CMK (cell line): ENCODE data around the gene KCNK18.
"Not testable (repeated sequence)": the region's sequence is repeated elsewhere in the genome, so short reads cannot be mapped to it uniquely, and the experiment has no call there.

Experiments used
- DNase-seq: peaks from one replicate; pipeline ENCODE4 v3.0.0-alpha.2; 2010; ENCODE audit warnings: low read depth

Gene KCNK18

DNA sequence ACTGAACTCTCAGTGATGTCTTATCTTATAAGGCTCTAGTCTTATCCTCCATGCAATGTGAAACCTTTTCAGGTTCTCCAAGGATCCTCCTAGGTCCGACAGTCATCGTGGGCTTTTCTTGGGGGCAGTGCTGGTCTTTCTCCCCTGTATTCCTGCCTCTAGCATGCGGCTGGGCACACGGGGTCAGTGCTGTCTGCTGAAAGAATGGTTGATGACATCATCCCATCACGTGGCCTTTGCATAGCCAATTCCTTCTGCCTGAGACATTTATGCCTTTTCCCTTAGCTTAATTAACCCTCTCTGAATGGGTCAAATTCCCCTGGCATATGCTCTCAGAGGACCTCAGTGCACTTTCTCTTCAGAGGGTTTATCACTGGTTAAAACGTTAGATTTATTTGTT is 27.0 kb upstream of the KCNK18 start:
- DNase-seq: no peak

DNA sequence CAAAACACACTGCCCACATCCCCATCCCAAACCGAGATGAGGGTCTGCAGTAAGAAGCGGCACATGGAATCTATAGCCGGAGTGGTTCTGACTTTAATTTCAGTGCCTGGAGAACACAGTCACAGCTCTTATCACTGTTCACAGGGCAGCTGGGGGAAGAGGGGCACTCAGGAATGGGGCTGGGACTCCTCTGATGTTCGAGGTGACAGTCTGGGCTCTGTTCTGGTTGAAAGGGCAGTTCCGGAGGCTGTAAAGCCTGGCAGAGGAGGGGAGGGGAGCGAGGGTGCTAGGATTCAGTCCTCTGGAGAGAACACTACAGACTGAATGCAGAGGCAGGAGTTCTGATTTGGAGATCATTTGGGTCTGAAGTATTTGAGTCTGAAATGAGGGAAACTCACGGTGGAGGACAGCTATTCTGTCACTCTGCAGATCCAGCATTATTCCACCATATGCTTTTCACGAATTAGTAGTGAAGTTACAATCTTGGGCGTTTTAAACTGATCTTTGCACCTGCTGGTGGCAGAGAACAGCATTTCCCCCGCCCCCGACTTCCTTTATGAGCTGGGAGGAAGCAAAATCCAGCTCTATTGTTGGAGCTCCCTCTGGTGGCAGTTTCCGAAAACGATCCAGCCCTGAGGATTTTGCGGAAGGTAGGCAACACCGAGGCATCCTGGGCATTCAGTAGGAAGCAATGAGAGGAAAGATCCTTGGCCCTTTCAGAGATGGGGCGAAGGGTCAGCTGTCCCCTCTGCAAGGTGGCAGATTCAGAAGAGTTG is 22.7 kb upstream of the KCNK18 start:
- DNase-seq: no peak

DNA sequence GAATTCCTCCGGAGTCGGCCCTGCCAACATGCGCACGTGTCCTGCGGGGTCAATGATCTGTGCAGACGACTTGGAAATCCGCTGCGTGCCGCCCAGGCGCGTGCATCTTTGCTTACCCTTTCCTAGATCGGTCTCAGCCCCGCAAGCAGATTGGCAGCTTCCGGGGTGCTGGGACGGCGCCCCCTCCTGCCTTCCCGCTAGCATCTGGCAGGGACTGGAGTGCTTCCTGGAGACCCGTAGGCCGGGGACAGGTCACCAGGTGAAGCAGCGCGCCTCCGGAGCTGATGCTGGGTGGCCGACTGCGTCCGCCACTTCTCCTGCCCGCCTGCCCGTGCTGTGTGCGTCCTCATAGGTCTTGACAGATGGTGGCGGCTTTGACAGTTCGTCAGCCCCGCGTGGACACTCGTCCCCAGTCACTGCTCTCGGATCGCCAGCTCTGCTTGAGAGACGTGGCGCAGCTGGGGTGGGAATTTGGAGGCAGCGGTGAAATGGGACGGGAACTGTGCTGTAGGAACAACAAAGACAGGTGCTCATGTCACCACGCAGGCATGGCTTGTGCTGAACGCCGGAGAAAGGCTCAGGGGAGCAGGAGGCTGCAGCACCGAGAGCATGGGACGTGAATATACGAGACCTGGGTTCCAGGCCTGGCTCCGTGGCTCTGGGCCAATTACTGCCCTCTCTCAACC is 21.9 kb upstream of the KCNK18 start:
- no peak for DNase-seq

DNA sequence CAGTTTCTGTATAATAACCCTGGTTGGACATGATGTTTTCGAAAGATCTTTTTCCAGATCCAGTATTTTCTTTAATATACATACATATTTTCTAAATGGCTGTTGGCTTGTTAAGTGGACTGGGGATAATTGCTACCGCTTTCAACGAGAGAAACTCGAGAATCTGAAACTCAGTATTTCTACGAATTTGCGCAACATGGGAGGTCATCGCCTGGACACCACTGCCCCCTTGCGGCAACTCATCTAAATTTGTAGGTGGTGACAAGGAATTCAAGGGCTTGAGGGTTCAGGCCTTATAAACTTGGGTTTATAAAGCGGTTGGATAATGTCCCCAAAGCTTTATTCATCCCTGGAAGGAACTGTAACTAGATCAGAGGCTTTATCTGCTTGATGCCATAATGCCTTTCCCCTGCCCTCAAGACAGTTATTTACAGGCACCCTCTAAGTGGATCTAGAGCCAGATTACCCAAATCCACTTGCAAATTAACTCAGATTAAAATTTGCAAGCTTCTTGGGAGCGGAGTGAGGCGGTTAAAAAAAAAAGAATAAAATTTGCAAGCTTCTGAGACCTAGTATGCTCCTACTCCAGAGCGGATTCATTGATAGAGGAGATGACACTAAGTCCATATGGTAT is 21.3 kb upstream of the KCNK18 start:
- no peak for DNase-seq

DNA sequence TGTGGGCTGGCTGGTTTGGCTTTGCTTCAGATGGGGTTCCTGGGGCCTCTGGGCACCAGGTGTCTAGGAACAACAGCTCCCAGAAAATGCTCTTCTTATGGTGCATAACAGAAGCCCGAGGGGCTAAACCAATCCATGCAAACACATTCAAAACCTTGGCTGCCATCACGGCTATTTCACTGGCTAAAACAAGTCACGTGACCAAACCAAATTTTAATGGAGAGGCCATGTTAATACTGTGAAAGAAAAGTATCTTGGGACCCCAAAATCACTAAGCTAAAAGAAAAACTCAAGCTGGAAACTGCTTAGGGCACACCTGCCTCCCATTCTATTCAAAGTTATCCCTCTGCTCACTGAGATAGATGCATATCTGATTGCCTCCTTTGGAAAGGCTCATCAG is 19.1 kb upstream of the KCNK18 start:
- DNase-seq: no peak

DNA sequence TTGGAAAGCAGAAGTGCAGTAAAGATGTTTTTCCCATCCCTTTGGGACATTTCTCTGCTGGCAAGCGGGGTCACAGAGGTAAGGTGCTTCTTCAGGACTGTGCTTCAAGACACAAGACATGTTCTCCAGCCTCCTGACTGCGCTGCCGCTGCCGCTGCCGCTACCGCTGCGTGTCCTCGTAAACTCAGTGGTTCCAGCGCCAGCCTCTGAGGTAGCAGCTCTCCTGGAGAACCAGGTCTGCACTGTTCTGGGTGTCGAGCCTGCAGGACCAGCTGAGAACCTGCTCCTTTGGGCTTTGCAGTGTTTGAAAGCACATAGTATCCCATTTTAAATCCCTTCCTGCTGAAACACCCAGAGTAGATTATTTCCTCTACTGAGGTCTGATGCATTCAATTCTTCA is 13.0 kb upstream of the KCNK18 start:
- DNase-seq: no peak

DNA sequence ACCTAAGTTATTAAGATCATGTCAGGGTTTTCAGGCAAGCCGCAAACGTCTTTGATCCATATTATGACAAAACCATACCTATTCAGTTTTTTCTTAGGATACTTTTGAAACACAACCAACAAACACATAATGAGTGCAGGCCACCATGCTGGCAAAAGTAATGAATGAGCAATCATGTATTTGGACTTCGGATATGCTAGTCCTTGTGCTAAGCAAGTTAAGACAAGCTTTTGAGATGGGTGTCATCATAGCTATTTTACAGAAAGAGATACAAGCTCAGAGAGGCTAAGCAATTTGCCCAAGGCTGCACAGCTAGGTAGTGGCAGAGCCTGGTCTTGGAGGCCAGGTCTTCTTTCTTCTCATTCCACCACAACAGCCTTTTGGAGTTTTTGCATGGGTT is 12.5 kb upstream of the KCNK18 start:
- no peak for DNase-seq

DNA sequence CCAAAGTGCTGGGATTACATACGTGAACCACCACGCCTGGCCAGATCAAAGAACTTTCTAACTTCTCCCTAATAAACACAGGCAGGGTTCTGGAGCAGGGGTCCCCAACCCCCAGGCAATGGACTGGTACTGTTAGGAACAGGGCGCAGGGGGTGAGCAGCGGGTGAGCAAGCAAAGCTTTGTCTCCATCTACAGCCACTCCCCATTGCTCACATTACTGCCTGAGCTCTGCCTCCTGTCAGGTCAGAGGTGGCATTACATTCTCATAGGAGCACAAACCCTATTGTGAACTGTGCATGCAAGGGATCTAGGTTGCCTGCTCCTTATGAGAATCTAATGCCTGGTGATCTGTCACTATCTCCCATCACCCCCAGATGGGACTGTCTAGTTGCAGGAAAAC is 11.5 kb upstream of the KCNK18 start:
- DNase-seq: not testable (repeated sequence)

DNA sequence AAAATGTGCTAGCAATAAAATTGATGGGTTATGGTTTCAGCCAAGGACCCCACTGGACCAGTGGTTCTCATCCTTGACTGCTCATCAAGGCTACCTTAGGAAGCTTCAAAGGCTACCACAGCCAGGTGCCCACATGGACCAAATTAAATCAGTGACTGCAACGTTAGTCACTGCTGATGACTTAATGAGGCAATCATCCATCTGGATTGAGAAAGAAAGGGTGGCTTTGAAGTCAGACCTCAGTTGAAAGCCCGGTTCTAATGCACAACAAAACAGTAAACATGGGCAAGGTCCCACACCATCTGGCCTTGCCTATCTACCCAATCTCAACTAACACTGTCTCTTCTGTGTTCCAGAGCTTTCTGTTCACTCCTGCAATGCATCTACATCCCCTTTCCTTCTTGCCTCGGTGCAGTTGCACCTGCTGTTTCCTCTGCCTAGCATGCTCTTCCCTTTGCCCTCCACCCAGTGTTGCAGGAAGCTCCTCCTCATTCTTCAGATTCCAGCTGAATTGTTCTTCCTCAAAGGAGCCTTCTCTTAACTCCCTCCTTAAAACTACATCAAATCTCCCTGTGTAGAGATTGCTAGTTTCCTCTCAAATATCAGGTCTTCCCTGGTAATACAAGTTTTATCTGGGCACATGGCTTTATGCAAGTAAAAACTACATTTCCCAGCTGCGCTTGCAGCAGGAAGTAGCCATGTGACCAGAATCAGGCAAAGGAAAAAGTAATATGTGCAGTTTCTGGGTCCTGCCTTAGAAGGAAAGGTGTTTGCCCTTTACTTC is 10.3 kb upstream of the KCNK18 start:
- no peak for DNase-seq

DNA sequence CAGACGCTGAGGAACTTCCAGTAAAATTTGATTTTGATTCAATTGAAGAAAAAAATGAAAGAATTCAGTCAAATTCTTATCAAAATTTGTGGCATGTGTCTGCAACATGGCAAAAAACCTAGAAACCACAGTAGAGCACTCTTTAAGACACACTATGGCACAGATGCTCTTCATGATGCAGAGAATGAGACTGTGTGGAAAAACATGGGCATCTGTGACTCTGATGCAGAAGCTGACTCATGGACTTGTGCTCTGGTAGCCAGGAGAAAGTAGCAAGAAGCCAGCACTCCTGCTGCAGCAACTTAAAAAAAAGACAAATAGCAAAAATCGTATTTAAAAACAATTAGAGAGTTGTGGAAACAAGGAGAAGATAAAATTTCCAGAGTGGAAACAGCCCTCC is 8.9 kb upstream of the KCNK18 start:
- no peak for DNase-seq

DNA sequence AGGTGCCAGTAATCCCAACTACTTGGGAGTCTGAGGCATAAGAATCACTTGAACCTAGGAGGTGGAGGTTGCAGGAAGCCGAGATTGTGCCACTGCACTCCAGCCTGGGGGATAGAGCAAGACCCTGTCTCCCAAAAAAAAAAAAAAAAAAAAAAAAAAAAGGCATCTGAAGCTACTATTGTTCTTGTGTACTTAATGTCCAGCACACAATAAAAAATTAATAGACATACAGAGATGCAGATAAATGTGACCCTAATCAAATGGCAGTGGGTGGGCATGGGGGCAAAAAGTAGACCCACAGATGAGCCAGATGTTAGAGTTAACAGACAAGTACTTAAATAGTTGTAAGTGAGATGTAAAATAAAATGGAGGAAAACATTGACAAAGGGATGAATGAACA is 7.7 kb upstream of the KCNK18 start:
- no peak for DNase-seq

DNA sequence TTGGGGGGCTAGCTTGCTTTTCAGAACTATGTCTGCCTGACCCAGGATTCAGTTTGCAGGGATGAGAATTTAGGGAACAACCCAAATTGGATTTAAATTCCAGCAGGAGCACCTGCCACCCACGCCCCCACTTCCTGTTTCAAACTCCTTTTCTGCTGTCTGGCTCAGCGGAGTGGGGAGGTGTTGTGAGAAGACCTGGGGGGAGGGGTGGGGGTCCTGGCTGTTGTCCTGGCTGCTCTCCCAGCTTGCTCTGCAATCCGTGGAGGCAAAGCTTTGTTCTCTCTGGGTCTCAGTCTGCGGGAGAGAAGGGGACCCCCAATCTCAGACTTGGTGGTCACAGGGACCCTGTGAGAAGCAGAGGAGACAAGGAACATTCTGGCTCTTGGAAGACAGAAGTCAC is 799 bp downstream of the KCNK18 start:
- no peak for DNase-seq

DNA sequence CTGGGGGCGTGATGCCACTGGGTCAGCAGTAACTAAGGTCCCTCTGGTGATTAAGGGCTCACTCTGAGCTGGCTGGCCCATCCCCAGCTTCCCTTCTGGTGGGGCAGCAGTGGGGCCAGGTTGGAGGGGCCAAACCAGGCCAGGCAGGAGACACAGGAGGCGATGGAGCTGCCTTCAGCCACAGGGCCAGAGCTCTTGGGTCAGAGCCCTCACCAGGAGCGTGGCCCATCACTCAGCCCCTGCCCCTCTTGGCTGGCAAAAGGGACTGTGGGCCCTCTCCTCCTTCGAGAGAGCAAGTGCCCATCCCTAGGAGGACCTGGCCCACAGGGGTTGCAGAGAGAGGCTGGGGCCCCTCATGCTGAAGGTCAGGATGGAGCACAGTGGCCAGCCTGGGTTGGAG is 4.5 kb downstream of the KCNK18 start:
- no peak for DNase-seq

DNA sequence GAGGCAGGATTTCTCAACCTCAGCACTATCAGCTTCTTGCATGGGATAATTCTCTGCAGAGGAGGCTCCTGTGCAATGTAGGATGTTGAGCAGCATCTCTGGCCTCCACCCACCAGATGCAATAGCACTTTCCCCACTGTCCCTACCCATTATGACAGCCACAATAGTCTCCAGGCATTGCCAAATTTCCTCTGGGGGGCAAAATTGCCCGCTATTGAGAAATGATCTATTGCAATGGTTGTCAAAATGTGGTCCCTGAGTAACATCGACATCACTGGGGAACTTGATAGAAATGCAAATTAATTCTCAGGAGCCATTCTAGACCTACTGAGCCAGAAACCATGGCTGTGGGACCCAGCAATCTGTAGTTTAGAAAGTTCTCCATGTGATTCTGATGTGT is 7.0 kb downstream of the KCNK18 start:
- DNase-seq: no peak

DNA sequence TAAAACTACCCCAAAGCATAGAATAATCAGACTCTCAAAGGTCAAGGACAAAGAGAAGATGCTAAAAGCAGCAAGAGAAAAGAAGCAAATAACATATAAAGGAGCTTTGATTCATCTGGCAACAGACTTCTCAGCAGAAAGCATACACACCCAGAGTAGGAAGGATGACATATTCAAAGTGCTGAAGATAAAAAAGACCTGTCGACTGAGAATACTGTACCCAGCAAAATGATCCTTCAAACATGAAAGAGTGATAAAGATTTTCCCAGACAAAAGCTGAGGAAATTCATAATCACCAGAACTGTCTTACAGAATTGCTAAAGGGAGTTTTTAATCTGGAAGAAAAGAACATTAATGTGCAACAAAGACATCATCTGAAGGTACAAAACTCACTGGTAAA is 14.9 kb downstream of the KCNK18 start:
- no peak for DNase-seq

DNA sequence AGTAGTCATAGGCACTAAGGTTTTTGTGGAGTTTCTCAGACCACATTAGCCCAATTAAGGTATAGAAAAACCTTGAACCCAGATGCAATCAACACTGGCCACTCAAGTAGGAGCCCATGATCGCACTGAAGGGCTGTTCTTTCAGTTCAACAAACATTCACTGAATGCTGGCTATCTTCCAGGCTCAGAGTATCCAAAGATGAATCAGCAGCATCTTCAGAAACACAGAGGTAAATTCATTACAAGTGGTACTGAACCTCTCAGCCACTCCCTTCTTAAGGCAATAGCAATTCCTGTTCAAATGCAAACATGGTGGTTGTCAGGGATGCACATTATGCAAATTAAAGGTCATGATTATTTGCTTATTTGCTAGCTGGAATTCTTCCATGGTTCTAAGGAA is 17.1 kb downstream of the KCNK18 start:
- DNase-seq: no peak

DNA sequence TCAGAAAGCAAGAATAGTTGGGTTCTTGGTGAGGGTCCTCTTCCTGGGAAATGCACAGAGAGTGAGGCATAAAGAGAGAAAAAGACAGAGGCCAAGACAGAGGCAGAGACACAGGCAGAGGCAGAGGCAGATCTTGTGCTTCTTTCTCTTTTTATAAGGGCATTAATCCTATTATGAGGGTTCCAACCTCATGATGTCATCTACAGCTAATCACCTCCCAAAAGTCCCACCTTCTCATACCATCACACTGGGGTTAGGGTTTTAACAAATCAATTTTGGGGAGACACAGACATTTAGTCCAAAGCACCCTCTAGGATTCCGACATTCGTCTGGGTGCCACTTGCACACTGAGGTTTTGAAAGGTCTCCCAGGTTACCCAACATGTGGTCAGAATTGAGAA is 17.8 kb downstream of the KCNK18 start:
- no peak for DNase-seq

DNA sequence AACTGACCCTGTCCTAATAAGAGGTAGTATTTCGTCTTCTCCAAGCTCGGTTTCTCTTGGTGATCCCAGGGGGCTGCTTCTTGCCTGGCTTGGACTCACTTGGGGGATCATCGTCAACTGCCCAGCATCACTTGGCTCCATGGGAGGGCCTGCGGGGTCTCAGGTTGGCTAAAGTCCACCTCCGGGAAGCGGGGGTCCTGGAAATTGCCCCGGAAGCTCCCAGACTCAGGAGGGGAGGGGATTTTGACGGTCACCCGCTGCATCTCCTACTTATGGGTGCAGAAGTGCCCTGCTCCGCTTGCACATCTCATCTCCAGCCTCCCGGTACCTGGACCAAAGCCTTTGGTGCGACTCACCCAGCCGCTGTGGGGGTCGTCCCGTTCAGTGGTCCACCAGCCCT is 18.7 kb downstream of the KCNK18 start:
- DNase-seq: no peak

DNA sequence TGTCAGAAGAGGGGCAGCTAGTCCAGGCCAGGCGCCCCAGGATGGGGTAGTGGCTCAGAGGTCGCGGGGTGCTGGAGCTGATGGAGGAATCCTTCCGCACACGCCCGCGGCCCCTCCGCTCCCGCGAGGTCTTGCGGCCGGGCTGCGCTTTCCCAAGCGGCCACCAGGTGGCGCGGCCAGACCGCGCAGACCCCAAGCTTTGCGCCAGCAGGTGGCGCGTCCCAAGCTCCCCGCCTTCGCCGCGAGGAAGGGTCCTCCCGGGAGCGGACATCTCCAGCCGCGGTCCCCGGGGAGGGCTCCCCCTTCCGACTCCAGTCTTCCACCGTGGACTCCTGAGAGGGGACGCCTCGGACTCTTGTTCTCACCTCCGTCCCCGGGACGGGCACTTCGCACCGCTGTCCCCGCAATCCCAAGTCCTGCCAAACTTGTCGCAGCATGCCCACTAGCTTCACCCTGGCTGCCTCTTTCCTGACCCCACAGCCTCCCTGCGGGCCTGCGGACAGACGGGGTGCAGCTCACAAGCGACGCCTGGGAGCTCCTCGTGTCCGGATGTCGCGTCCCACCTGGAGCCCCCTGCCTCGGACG is 19.4 kb downstream of the KCNK18 start:
- DNase-seq: peak; percentile 59

DNA sequence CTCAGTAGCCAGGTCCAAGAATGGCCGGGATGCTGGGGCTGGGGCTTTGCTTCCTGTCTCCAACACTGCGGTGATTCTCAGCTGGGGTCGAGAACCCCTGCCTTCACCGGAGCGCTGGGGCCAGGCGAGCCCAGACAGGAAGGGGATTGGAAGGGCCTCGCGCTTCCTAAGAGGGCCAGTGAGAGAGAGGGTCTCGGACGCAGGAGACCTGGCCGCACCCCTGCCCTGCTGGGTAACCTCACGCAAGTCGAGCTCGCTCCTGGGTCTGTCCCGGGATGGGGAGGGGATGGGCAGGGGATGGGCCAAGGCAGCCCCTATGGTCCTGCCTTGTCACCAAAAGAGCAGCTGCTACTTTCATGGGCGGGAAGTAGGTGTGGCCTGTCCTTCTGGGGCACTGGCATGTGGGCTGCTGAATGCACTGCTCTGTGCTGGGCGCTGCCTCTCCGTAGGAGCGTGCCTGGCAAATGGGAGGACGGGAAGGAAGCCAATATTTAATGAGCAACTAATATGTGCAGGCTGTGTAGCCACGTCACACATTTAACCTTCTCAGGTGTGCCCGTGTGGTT is 20.0 kb downstream of the KCNK18 start:
- DNase-seq: no peak

DNA sequence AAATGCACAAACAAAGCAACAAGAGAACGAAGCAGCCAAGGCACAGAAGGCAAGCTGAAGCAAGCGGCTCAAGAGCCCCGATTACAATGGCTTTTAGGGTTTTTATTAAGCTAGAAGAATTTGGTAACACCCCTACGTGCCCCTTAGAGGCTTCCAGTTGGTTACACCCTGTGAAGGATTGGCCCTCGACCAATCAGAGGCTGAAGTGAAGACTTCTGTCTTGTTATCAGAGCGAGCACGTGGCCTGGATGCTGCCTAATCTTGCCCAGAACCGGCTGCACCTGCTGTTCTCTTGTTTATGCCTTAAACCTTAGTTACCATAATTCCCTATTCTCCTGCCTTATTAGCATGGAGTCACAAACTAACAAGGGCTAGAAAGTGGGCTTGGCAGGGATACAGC is 21.4 kb downstream of the KCNK18 start:
- no peak for DNase-seq

DNA sequence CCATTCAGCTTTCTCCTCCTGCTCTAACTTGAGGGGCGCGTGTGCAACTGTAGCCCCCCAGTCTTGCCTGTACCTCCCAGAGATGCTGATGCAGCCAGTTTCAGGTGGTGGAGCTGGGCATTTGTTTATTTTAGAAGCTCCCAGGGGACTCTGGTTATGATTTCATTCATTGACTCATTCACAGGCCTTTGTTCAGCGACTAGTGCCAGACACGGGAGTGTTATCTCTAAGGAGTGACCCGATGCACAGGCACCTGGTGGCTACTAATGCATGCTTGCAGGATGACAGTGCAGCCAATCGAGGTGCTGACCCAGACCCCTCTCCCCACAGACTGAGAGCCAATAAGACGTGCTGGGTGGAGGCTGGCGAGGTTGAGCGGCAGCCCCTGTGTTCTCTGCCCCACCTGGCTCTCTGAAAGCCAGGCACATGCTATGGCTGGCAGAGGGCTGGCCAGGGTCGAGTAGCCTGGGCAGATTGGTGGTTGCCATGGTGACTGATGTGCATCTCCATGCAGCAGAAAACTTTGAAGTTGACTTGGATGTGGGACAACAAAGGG is 23.9 kb downstream of the KCNK18 start:
- no peak for DNase-seq
